Measurements from ENCODE around the gene JPH3. TPM values are rescaled to one million over a fixed set of nuclear protein-coding genes. Genes with fewer than 3 reads are reported as not detected.

JPH3 gene
- total and polyA plus RNA-seq, 3 donors from 2014 or later = 3.2 to 8.7 (median 8.3) TPM

- no peaks in the 10 kb centered on the region for H3K36me3 ChIP-seq (ENCODE audit: low read depth, missing control alignments)
- no peaks in the 10 kb centered on the region for H3K9me3 ChIP-seq
- H3K4me3 ChIP-seq = no peak overlapping the region
- no peak overlapping the region for H3K27ac ChIP-seq
- H3K27me3 ChIP-seq = no peaks in the 10 kb centered on the region
- 88 to 90% methylated on average over 22 of the region's 22 CpGs for WGBS, 2 donors
- intact Hi-C loops (cut with DNase I; ENCODE audit: low total_unique reads) = no loop called here
- no peak for DNase-seq
- peaks cover 22% of the 10 kb centered on the region for H3K4me1 ChIP-seq
- TF ChIP-seq POLR2A (IDR thresholded peaks at IDR 0.05) = no peak
- TF ChIP-seq, protein P1, sequence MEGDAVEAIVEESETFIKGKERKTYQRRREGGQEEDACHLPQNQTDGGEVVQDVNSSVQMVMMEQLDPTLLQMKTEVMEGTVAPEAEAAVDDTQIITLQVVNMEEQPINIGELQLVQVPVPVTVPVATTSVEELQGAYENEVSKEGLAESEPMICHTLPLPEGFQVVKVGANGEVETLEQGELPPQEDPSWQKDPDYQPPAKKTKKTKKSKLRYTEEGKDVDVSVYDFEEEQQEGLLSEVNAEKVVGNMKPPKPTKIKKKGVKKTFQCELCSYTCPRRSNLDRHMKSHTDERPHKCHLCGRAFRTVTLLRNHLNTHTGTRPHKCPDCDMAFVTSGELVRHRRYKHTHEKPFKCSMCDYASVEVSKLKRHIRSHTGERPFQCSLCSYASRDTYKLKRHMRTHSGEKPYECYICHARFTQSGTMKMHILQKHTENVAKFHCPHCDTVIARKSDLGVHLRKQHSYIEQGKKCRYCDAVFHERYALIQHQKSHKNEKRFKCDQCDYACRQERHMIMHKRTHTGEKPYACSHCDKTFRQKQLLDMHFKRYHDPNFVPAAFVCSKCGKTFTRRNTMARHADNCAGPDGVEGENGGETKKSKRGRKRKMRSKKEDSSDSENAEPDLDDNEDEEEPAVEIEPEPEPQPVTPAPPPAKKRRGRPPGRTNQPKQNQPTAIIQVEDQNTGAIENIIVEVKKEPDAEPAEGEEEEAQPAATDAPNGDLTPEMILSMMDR (IDR thresholded peaks at IDR 0.05) = no peak
Observed at GRCh38 chr16:87586201-87586782, 16.0 kb upstream of the JPH3 start.

DNA sequence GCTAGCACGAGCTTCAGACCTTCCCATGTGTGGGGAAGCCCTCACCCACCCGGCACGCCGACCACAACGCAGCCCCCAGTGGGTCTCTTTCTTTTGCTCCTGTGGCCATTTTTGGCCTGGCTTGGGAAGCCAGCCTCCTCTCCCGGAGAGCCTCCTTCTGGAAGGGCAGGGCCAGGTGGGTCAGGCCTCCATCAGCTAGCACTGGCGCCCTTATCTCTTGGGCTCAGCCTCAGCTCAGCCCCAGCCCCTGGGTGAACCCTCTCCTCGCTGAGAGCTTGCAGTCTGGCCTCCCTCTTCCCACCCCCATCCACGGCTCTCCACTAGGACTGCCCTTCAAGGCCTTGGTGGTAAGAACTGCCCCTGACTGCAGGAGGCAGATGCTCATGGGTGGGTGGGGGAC lies 14.7 kb upstream of the JPH3 start:
- peaks cover 10% of the 10 kb centered on the region for H3K4me1 ChIP-seq
- no peaks in the 10 kb centered on the region for H3K36me3 ChIP-seq (ENCODE audit: low read depth, missing control alignments)
- no peak overlapping the region for H3K4me3 ChIP-seq
- no peak overlapping the region for H3K27ac ChIP-seq
- no peaks in the 10 kb centered on the region for H3K27me3 ChIP-seq
- intact Hi-C loops (cut with DNase I; ENCODE audit: low total_unique reads) = no loop called here
- no peaks in the 10 kb centered on the region for H3K9me3 ChIP-seq
- 87 to 91% methylated on average over 7 to 9 of the region's 9 CpGs for WGBS, 2 donors
- TF ChIP-seq, protein P1 (IDR thresholded peaks at IDR 0.05) = no peak
- no peak for TF ChIP-seq POLR2A (IDR thresholded peaks at IDR 0.05)
- DNase-seq = no peak

- Histone ChIP-seq H3K4me1 (no peaks in the 10 kb centered on the region), H3K27me3 (no peaks in the 10 kb centered on the region), H3K9me3 (no peaks in the 10 kb centered on the region), H3K4me3 (no peak overlapping the region), H3K27ac (no peak overlapping the region), H3K36me3 (ENCODE audit: low read depth, missing control alignments) (no peaks in the 10 kb centered on the region)
- intact Hi-C loops (cut with DNase I; ENCODE audit: low total_unique reads) = loop anchor here (10.0 kb wide), 1 partner anchor 173 kb away; the partner anchor contains the start of gene KLHDC4
- TF ChIP-seq POLR2A (IDR thresholded peaks at IDR 0.05) = no peak
- TF ChIP-seq, protein P1 (IDR thresholded peaks at IDR 0.05) = no peak
- no peak for DNase-seq
- WGBS, 2 donors = 72 to 81% methylated on average over 18 to 21 of the region's 21 CpGs
Observed at GRCh38 chr16:87592018-87592712, 10.1 kb upstream of the JPH3 start.

- no peaks in the 10 kb centered on the region for H3K27me3 ChIP-seq
- 90 to 91% methylated on average over 9 to 10 of the region's 10 CpGs for WGBS, 2 donors
- intact Hi-C loops (cut with DNase I; ENCODE audit: low total_unique reads) = loop anchor here (10.0 kb wide), 1 partner anchor 171 kb away; the partner anchor contains the start of gene KLHDC4
Observed at GRCh38 chr16:87593710-87594258, 8.5 kb upstream of the JPH3 start.

More at GRCh38 chr16:87593710-87594258, 8.5 kb upstream of the JPH3 start:
- TF ChIP-seq, protein P1 (IDR thresholded peaks at IDR 0.05) = no peak
- no peak for TF ChIP-seq POLR2A (IDR thresholded peaks at IDR 0.05)
- Histone ChIP-seq H3K4me1 (no peaks in the 10 kb centered on the region), H3K4me3 (no peak overlapping the region), H3K9me3 (no peaks in the 10 kb centered on the region), H3K36me3 (ENCODE audit: low read depth, missing control alignments) (no peaks in the 10 kb centered on the region), H3K27ac (no peak overlapping the region)
- DNase-seq = no peak

Measured in testis (tissue), 3 donors.